CD14-positive monocyte (primary cell): ENCODE measurements around the gene TRAPPC1. TPM values are rescaled to one million over a fixed set of nuclear protein-coding genes. Genes with fewer than 3 reads are reported as not detected.
"Not testable (repeated sequence)": the region's sequence is repeated elsewhere in the genome, so short reads cannot be mapped to it uniquely, and the experiment has no call there.

ENCODE experiments used
- DNase-seq, 3 donors: peaks; one replicate each; pipeline ENCODE4 v3.0.0-alpha.2; 2011 to 2022
- H2AFZ ChIP-seq: 2 replicates; pipeline ENCODE4 v1.6.0; 2012; ENCODE audit warnings: mild to moderate bottlenecking, low read depth, low read length, inconsistent platforms; ENCODE audit not compliant: insufficient read depth, poor library complexity, severe bottlenecking
- H3K27ac ChIP-seq, 2 donors: 1 replicate in 1 of 2; 2 replicates in 1 of 2; pipeline ENCODE4 v1.5.1; 2012 to 2013; ENCODE audit warnings: low read length in 2 of 2, control low read depth in 1 of 2, inconsistent platforms in 1 of 2, low read depth in 1 of 2, mild to moderate bottlenecking in 1 of 2
- H3K27me3 ChIP-seq, 2 donors: one replicate each; pipeline versions ENCODE4 v1.6.0 to v1.6.1; 2011 to 2013; ENCODE audit warnings: low read length in 2 of 2; ENCODE audit not compliant: control insufficient read depth in 2 of 2, insufficient read depth in 2 of 2
- H3K36me3 ChIP-seq, 2 donors: replicated peaks in 1 of 2; 1 replicate in 1 of 2; 2 replicates in 1 of 2; pipeline versions ENCODE4 v1.5.1 to v1.6.1; 2012 to 2013; ENCODE audit warnings: low read length in 2 of 2, control low read depth in 1 of 2, inconsistent platforms in 1 of 2, mild to moderate bottlenecking in 1 of 2; ENCODE audit not compliant: insufficient read depth in 2 of 2, control insufficient read depth in 1 of 2
- H3K4me1 ChIP-seq, 2 donors: 1 replicate in 1 of 2; 2 replicates in 1 of 2; pipeline versions ENCODE4 v1.5.1 to v1.6.1; 2012 to 2013; ENCODE audit warnings: low read length in 2 of 2, control low read depth in 1 of 2, inconsistent platforms in 1 of 2, mild to moderate bottlenecking in 1 of 2, moderate library complexity in 1 of 2; ENCODE audit not compliant: insufficient read depth in 2 of 2, control insufficient read depth in 1 of 2
- H3K4me2 ChIP-seq: replicated peaks from 2 replicates; pipeline ENCODE3; 2012; ENCODE audit warnings: low read length, moderate library complexity, mild to moderate bottlenecking; ENCODE audit not compliant: poor library complexity, severe bottlenecking; ENCODE audit errors: extremely low read depth
- H3K4me3 ChIP-seq, 3 experiments: fragments of 200-600 bp in 1 of 3; sonication (generic) in 1 of 3; replicated peaks in 1 of 3; 1 replicate in 2 of 3; 2 replicates in 1 of 3; pipeline ENCODE4 v1.5.1; 2011 to 2013; ENCODE audit warnings: low read length in 3 of 3, mild to moderate bottlenecking in 3 of 3, control low read depth in 2 of 3, low read depth in 2 of 3, inconsistent platforms in 1 of 3, moderate library complexity in 1 of 3
- H3K79me2 ChIP-seq: 2 replicates; pipeline ENCODE4 v1.6.0; 2012; ENCODE audit warnings: mild to moderate bottlenecking, control low read depth, inconsistent platforms, low read length, moderate library complexity; ENCODE audit not compliant: insufficient read depth
- H3K9ac ChIP-seq: 2 replicates; pipeline ENCODE4 v1.6.0; 2017; ENCODE audit warnings: low read length, mild to moderate bottlenecking; ENCODE audit not compliant: insufficient read depth, poor library complexity, severe bottlenecking
- H3K9me3 ChIP-seq, 2 donors: replicated peaks in 1 of 2; 1 replicate in 1 of 2; 2 replicates in 1 of 2; pipeline versions ENCODE4 v1.5.1 to v1.6.1; 2012 to 2013; ENCODE audit warnings: low read length in 2 of 2, control low read depth in 1 of 2; ENCODE audit not compliant: control insufficient read depth in 1 of 2, insufficient read depth in 1 of 2
- H4K20me1 ChIP-seq: 2 replicates; pipeline ENCODE4 v1.6.0; 2012; ENCODE audit warnings: mild to moderate bottlenecking, low read length, control low read depth, moderate library complexity; ENCODE audit not compliant: insufficient read depth
- H3K27ac Mint-ChIP-seq, 7 donors: one replicate each; pipeline ENCODE4 v1.8.0; 2020; ENCODE audit warnings: mild to moderate bottlenecking in 7 of 7, mixed read lengths in 7 of 7, moderate library complexity in 6 of 7, inconsistent platforms in 2 of 7
- H3K27me3 Mint-ChIP-seq, 3 donors: one replicate each; pipeline ENCODE4 v1.8.0; 2021 to 2022; ENCODE audit warnings: low read depth in 3 of 3, mild to moderate bottlenecking in 3 of 3, mixed read lengths in 3 of 3, moderate library complexity in 3 of 3, inconsistent platforms in 1 of 3
- H3K36me3 Mint-ChIP-seq, 2 donors: one replicate each; pipeline ENCODE4 v1.8.0; 2020; ENCODE audit warnings: mixed read lengths in 2 of 2, inconsistent platforms in 1 of 2, mild to moderate bottlenecking in 1 of 2
- H3K4me1 Mint-ChIP-seq: one replicate; pipeline ENCODE4 v1.8.0; 2020; ENCODE audit warnings: mild to moderate bottlenecking, mixed read lengths
- H3K4me3 Mint-ChIP-seq, 2 donors: one replicate each; pipeline ENCODE4 v1.8.0; 2020; ENCODE audit warnings: mild to moderate bottlenecking in 2 of 2, mixed read lengths in 2 of 2, moderate library complexity in 1 of 2
- H3K9me3 Mint-ChIP-seq, 7 donors: one replicate each; pipeline ENCODE4 v1.8.0; 2020 to 2022; ENCODE audit warnings: mixed read lengths in 7 of 7, mild to moderate bottlenecking in 6 of 7, moderate library complexity in 6 of 7, inconsistent platforms in 2 of 7
- CTCF ChIP-seq: fragments of 200-600 bp; IDR thresholded peaks from one replicate; pipeline ENCODE4 v1.8.0; 2022; ENCODE audit warnings: antibody characterized with exemption, mild to moderate bottlenecking
- WGBS: methylation state at CpG from one replicate; pipeline ENCODE4 v1.1.5; 2013; ENCODE audit warnings: missing lambda C conversion rate; ENCODE audit not compliant: insufficient coverage; 5-methylcytosine and 5-hydroxymethylcytosine counted together
- intact Hi-C, 2 donors: fragments of 100-400 bp; cut with micrococcal nuclease; formaldehyde crosslinking; loops; one replicate each; pipeline versions ENCODE4 v1.15.0 to v1.15.1; 2023
- polyA plus RNA-seq, 3 donors: library from polyadenylated mRNA; depleted of rRNA in 1 of 3; unstranded in 2 of 3; stranded (reverse) in 1 of 3; fragments of 300-500 nt in 2 of 3; fragments of >200 nt in 1 of 3; fragmentation: Illumina TruSeq in 2 of 3; gene quantifications; 1 replicate in 2 of 3; 2 replicates in 1 of 3; pipeline ENCODE4 v1.2.3, GENCODE V29; 2012 to 2021

Gene TRAPPC1
- polyA plus RNA-seq, 3 donors: 172 to 266 (median 224) TPM

- 100% methylated on average over 1 of the region's 11 CpGs for WGBS
- H3K27me3 Mint-ChIP-seq: no peaks in the 10 kb centered on the region
- no peak overlapping the region for H2AFZ ChIP-seq
- no peak overlapping the region for H3K4me3 Mint-ChIP-seq
- no peak overlapping the region for H3K4me3 ChIP-seq
- peaks cover 0 to 2% of the 10 kb centered on the region in 2 donors for H3K36me3 Mint-ChIP-seq
- H3K79me2 ChIP-seq: no peaks in the 10 kb centered on the region
- H3K36me3 ChIP-seq: no peaks in the 10 kb centered on the region
- H3K4me2 ChIP-seq: no peak overlapping the region
- H3K9ac ChIP-seq: no peak overlapping the region
- TF ChIP-seq CTCF: no peak
- DNase-seq: peak in 1 of 3 donors; percentile 12
- H3K27ac ChIP-seq: no peak overlapping the region
- H3K4me1 ChIP-seq: peaks cover 6 to 18% of the 10 kb centered on the region in 2 donors
- intact Hi-C loops: no loop called here
- no peaks in the 10 kb centered on the region for H3K9me3 ChIP-seq
- no peaks in the 10 kb centered on the region for H3K27me3 ChIP-seq
- H3K9me3 Mint-ChIP-seq: peaks cover 0 to under 1% (median 0%) of the 10 kb centered on the region in 7 donors
- peak overlapping the region in 2 of 7 donors; percentile 5 to 30 for H3K27ac Mint-ChIP-seq
- H3K4me1 Mint-ChIP-seq: peaks cover 28% of the 10 kb centered on the region
- no peaks in the 10 kb centered on the region for H4K20me1 ChIP-seq
Observed at GRCh38 chr17:7956228-7956965, 24.7 kb upstream of the TRAPPC1 start.

GRCh38 chr17:7955414-7956227 lies 23.9 kb upstream of the TRAPPC1 start:
- no peaks in the 10 kb centered on the region for H4K20me1 ChIP-seq
- Mint-ChIP-seq H3K9me3 (peaks cover 0 to 1% (median 0%) of the 10 kb centered on the region in 7 donors), H3K27me3 (no peaks in the 10 kb centered on the region), H3K4me1 (peaks cover 31% of the 10 kb centered on the region), H3K36me3 (peaks cover 0 to 2% of the 10 kb centered on the region in 2 donors), H3K4me3 (peak overlapping the region in 1 of 2 donors; percentile 38), H3K27ac (no peak overlapping the region)
- no peaks in the 10 kb centered on the region for H3K9me3 ChIP-seq
- no peak overlapping the region for H2AFZ ChIP-seq
- intact Hi-C loops: no loop called here
- H3K79me2 ChIP-seq: no peaks in the 10 kb centered on the region
- no peak overlapping the region for H3K27ac ChIP-seq
- H3K9ac ChIP-seq: no peak overlapping the region
- H3K4me1 ChIP-seq: peaks cover 6 to 18% of the 10 kb centered on the region in 2 donors
- 63% methylated on average over 8 of the region's 13 CpGs for WGBS
- no peak overlapping the region for H3K4me3 ChIP-seq
- no peak for TF ChIP-seq CTCF
- H3K4me2 ChIP-seq: no peak overlapping the region
- H3K36me3 ChIP-seq: no peaks in the 10 kb centered on the region
- H3K27me3 ChIP-seq: no peaks in the 10 kb centered on the region
- no peak for DNase-seq

- H3K4me1 ChIP-seq, H3K4me3 ChIP-seq, DNase-seq, H3K9me3 ChIP-seq, intact Hi-C loops, H3K27me3 ChIP-seq, H3K4me3 Mint-ChIP-seq, H3K27me3 Mint-ChIP-seq, H3K4me2 ChIP-seq, H3K27ac Mint-ChIP-seq, H3K9me3 Mint-ChIP-seq, H4K20me1 ChIP-seq, H3K27ac ChIP-seq, H3K9ac ChIP-seq, H3K79me2 ChIP-seq, H2AFZ ChIP-seq: not testable (repeated sequence)
- peaks cover 16 to 19% of the 10 kb centered on the region in 2 donors for H3K36me3 ChIP-seq
- WGBS: 97% methylated on average over 12 of the region's 13 CpGs
- Mint-ChIP-seq H3K4me1 (peaks cover 21% of the 10 kb centered on the region), H3K36me3 (peaks cover 21 to 22% of the 10 kb centered on the region in 2 donors)
Observed at GRCh38 chr17:7953266-7953665, 21.5 kb upstream of the TRAPPC1 start.
